GM18517 (cell line): ENCODE data around the gene OGG1.
A peak's percentile ranks its signal among the peaks of the same experiment; 100 is the strongest.

Experiments used
- ATAC-seq: cut with Tn5 transposase; IDR thresholded peaks from one replicate; pipeline ENCODE4 v1.9.1; 2021; ENCODE audit warnings: mild to moderate bottlenecking, moderate library complexity; ENCODE audit not compliant: unreplicated experiment

Gene OGG1

GRCh38 chr3:9781978-9782603, 32.3 kb downstream of the OGG1 start:
- no peak for ATAC-seq

GRCh38 chr3:9782770-9783169, 33.0 kb downstream of the OGG1 start:
- ATAC-seq, result no peak

- ATAC-seq, result no peak
Observed at GRCh38 chr3:9783954-9784353, 34.2 kb downstream of the OGG1 start.

GRCh38 chr3:9784965-9785364, 35.2 kb downstream of the OGG1 start:
- no peak for ATAC-seq

GRCh38 chr3:9785602-9786001, 35.9 kb downstream of the OGG1 start:
- ATAC-seq, result no peak

- ATAC-seq, result no peak
Observed at GRCh38 chr3:9786209-9786739, 36.5 kb downstream of the OGG1 start.

GRCh38 chr3:9786825-9787669, 37.3 kb downstream of the OGG1 start:
- no peak for ATAC-seq

GRCh38 chr3:9787714-9788113, 38.0 kb downstream of the OGG1 start:
- no peak for ATAC-seq

GRCh38 chr3:9791127-9791526, 41.4 kb downstream of the OGG1 start:
- ATAC-seq, result no peak

GRCh38 chr3:9791790-9792404, 42.1 kb downstream of the OGG1 start:
- ATAC-seq, result peak; percentile 15

GRCh38 chr3:9792405-9793160, 42.8 kb downstream of the OGG1 start, which contains the start of the genes ARPC4 and TADA3:
TSS of gene ARPC4 (plus strand) at chr3:9793082. CDS start at chr3:9793122, 40 bp downstream.
TSS of gene TADA3 (minus strand) at chr3:9792473. CDS start at chr3:9791466, 1,007 bp downstream.
- peak; percentile 83 for ATAC-seq

GRCh38 chr3:9793161-9793781, 43.5 kb downstream of the OGG1 start:
- ATAC-seq, result no peak

GRCh38 chr3:9794400-9794799, 44.6 kb downstream of the OGG1 start:
- ATAC-seq, result no peak

- ATAC-seq, result no peak
Observed at GRCh38 chr3:9795207-9795606, 45.5 kb downstream of the OGG1 start.

GRCh38 chr3:9797196-9797945, 47.6 kb downstream of the OGG1 start:
- no peak for ATAC-seq

GRCh38 chr3:9800529-9800928, 50.8 kb downstream of the OGG1 start:
- ATAC-seq, result no peak

- ATAC-seq, result no peak
Observed at GRCh38 chr3:9803494-9803893, 53.7 kb downstream of the OGG1 start.

- no peak for ATAC-seq
Observed at GRCh38 chr3:9804996-9805395, 55.2 kb downstream of the OGG1 start.

- no peak for ATAC-seq
Observed at GRCh38 chr3:9806137-9806536, 56.4 kb downstream of the OGG1 start.
